ENCODE measurements around the gene MTMR6.
A peak's percentile ranks its signal among the peaks of the same experiment; 100 is the strongest.

MTMR6 gene

GRCh38 chr13:25225970-25226369 lies 61.3 kb downstream of the MTMR6 start:
- H3K4me3 ChIP-seq (ENCODE audit: low read depth, low read length) = no peak overlapping the region
- DNase-seq (ENCODE audit: low read depth) = no peak
- no peak for TF ChIP-seq POLR2A (IDR thresholded peaks at IDR 0.05; ENCODE audit: extremely low read depth, insufficient read length)
- no peak for TF ChIP-seq MYC (IDR thresholded peaks at IDR 0.05; ENCODE audit: low read depth, low read length)
- TF ChIP-seq MAX (IDR thresholded peaks at IDR 0.05; ENCODE audit: low read depth, low read length) = no peak
- no peak for TF ChIP-seq CTCF (IDR thresholded peaks at IDR 0.05; ENCODE audit: low read depth, low read length)

- no peak overlapping the region for H3K4me3 ChIP-seq (ENCODE audit: low read depth, low read length)
- no peak for TF ChIP-seq MAX (IDR thresholded peaks at IDR 0.05; ENCODE audit: low read depth, low read length)
- TF ChIP-seq MYC (IDR thresholded peaks at IDR 0.05; ENCODE audit: low read depth, low read length) = no peak
- no peak for TF ChIP-seq POLR2A (IDR thresholded peaks at IDR 0.05; ENCODE audit: extremely low read depth, insufficient read length)
- no peak for TF ChIP-seq CTCF (IDR thresholded peaks at IDR 0.05; ENCODE audit: low read depth, low read length)
- DNase-seq (ENCODE audit: low read depth) = no peak
Observed at GRCh38 chr13:25224151-25224550, 63.1 kb downstream of the MTMR6 start.

GRCh38 chr13:25222740-25223139 lies 64.5 kb downstream of the MTMR6 start:
- no peak overlapping the region for H3K4me3 ChIP-seq (ENCODE audit: low read depth, low read length)
- DNase-seq (ENCODE audit: low read depth) = no peak
- TF ChIP-seq POLR2A (IDR thresholded peaks at IDR 0.05; ENCODE audit: extremely low read depth, insufficient read length) (no peak), MYC (IDR thresholded peaks at IDR 0.05; ENCODE audit: low read depth, low read length) (no peak), CTCF (IDR thresholded peaks at IDR 0.05; ENCODE audit: low read depth, low read length) (no peak), MAX (IDR thresholded peaks at IDR 0.05; ENCODE audit: low read depth, low read length) (no peak)

GRCh38 chr13:25218019-25218418 lies 69.3 kb downstream of the MTMR6 start:
- no peak overlapping the region for H3K4me3 ChIP-seq (ENCODE audit: low read depth, low read length)
- DNase-seq (ENCODE audit: low read depth) = peak; percentile 30
- TF ChIP-seq CTCF (IDR thresholded peaks at IDR 0.05; ENCODE audit: low read depth, low read length) (no peak), POLR2A (IDR thresholded peaks at IDR 0.05; ENCODE audit: extremely low read depth, insufficient read length) (no peak), MAX (IDR thresholded peaks at IDR 0.05; ENCODE audit: low read depth, low read length) (no peak), MYC (IDR thresholded peaks at IDR 0.05; ENCODE audit: low read depth, low read length) (no peak)

GRCh38 chr13:25217023-25217885 lies 70.0 kb downstream of the MTMR6 start:
- no peak for TF ChIP-seq POLR2A (IDR thresholded peaks at IDR 0.05; ENCODE audit: extremely low read depth, insufficient read length)
- no peak for TF ChIP-seq MAX (IDR thresholded peaks at IDR 0.05; ENCODE audit: low read depth, low read length)
- TF ChIP-seq CTCF (IDR thresholded peaks at IDR 0.05; ENCODE audit: low read depth, low read length) = no peak
- TF ChIP-seq MYC (IDR thresholded peaks at IDR 0.05; ENCODE audit: low read depth, low read length) = no peak
- no peak for DNase-seq (ENCODE audit: low read depth)
- no peak overlapping the region for H3K4me3 ChIP-seq (ENCODE audit: low read depth, low read length)
